Suppressor macrophage (primary cell): ENCODE results near the gene SYTL3.

Source experiments
- DNase-seq, 4 experiments: peaks; one replicate each; pipeline ENCODE4 v3.0.0-alpha.2; 2020 to 2022

The SYTL3 gene

GRCh38 chr6:158797331-158798310, 147.8 kb downstream of the SYTL3 start:
- DNase-seq: peak in 1 of 4 experiments; percentile 24

GRCh38 chr6:158798311-158798710, 148.5 kb downstream of the SYTL3 start:
- DNase-seq: no peak

GRCh38 chr6:158799051-158799792, 149.4 kb downstream of the SYTL3 start:
- no peak for DNase-seq

DNA sequence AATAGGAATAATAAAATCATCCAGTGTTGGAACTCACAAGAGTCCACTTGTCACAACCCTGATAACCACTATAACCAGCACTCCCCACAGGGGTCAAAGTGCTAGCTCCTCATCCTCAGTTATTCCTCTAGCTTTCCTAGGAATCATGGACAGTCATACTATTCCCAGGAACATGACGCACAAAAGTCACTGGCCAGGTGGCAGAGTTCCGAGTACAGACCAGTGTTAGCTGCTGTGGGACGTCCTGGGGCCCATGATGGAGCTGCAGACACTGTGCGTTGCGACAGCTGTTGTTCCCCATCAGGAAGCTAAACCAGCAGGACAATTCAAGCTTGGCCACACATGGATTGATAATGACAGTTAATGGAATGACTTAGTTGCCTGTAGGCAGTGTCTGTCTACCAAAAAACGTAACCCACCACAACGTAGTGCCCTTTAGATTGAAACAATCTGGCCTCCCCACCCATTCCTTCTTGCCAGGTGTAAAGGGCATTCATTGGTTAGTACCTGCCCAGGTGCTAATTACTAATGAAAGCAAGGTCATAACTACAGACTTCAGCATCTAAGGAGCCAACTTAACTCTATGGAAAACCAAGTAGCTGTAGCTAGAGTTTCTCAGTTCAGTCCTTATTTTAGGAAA, 151.9 kb downstream of the SYTL3 start:
- no peak for DNase-seq

GRCh38 chr6:158803733-158804143, 153.9 kb downstream of the SYTL3 start:
- peak in 3 of 4 experiments; percentile 26 to 44 (median 42) for DNase-seq

DNA sequence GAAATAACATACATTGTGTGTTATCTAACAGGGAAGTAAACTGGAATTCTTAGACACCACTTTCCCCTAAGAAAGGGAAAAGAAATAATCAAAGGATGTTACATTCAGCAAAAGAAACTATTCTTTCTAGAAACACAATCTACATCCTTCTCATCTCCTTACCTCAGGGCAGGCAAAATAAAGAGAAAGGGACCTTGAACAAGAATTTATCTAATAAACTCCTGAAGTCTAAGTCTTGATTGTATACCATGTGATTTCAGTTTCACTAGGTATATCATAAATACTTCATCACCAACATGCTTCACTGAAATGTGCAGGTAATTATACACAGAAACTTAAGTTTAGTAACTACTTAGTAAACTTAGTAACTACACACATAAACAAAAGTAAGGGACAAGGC, 154.4 kb downstream of the SYTL3 start:
- DNase-seq: no peak

GRCh38 chr6:158805698-158806377, 156.0 kb downstream of the SYTL3 start:
- DNase-seq: no peak

DNA sequence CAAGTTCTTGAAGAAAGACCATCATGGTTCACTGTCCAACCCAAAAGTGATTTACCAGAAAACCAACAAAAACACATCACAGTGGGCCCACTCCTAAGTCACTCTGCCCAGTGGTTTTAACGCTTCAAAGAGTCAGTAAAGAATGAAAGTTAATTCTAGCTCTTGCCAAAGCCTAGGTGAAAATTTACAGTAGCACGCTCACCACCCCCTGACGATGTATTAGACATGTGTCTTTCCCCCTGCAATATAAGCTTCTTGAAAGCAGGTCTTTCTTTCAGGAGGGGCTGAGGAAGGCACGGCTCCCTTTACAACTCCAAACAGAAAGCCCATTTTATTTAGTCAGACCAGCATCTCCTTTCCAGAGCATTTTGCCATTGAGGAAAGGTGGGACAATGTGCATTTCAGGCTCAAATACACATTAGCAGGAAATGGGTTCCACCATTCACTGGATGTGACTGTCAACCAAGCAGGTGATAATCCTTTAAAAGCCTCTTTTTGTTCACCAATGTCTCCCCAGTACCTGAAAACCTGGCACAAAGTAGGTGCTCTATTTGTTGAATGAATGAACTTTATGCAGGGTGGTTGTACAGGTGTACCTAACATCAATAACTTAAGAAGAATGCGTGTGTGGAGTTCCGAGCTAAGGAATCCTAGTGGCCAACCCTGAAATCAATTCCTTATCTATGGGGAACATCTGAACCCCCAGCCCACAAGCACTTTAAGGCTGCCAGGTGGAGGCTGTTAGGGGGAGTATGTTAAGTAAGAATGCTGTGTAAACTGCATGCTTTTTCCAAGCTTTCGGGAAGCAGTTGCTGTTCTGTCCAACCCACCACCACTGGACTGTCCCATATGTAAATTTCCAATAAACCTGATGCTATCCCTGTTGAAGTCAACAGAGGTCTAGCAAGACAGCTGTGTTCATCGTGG, 157.9 kb downstream of the SYTL3 start:
- no peak for DNase-seq

- no peak for DNase-seq
These were observed 158.6 kb downstream of the SYTL3 start for GRCh38 chr6:158808442-158808833.

DNA sequence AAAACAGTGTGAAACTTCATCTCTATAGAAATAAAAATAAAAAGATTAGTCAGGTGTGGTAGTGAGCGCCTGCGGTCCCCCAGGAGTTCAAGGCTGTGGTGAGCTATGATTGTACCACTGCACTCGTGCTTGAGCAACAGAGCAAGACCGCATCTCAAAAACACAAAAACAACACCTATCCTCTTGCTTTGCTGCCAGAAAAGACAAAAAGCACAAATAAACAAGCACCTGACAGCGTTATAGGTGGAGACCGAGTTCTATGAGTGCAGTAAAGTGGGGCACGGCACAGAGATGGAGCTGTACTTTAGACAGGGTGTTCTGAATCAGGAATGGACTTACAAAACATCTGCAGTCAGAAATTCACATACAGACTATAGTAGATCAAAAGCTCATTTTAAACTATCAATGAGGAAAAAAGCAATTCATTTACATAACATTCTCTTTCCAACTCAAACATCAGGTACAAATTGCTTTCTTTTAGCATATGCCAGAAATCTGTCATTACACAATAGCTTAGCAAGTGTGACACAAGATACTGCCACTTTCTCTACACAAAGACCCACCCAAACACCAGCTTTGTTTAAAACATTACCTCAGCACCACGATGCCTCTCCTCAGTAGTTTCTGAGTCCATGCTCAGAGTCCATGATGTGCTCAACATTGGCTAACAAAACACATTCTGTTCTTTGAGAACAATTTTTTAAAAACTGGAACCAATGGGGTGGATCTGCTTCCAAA, 159.3 kb downstream of the SYTL3 start:
- no peak for DNase-seq

DNA sequence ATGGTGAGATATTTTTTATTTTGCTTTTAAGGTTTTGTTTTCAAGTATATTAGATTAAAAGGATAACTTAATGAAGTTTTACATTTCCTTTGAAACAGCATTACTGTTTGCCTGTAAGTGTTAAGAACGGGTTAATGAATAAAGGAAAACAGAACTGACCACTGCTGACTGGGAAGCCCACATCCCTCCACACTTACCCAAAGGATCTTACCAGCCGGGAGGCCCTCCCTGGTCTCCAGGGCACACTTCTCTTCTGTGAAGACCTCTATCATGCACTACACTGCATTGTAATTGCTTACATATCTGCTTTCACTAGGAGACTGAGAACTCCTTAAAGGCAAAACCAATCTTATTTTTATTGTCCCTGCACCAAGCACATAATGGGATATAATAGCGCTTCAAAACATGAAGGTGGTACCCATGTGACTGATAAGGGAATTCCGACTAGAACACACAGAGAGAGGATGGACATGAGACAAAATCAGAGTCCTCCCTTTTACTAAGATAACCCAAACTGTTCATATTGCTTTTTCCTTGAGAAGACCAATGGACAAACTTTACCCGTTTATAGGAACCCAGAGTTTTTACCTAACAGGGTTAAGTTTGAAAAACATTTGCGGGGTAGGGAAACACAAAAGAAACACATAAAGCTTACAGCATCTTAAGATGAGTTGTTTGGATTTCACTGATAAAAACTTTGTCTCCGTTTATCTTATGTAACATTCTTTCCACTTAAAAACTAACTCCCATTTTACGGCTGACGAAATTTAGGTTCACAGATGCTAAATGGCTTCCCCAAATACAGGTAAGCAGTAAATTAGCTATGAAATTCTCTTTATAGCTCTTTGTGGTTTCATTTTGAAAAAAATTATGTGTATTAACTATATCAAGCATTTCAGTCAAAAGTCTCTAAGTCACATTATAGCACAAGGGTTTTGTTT, 160.6 kb downstream of the SYTL3 start:
- no peak for DNase-seq

DNA sequence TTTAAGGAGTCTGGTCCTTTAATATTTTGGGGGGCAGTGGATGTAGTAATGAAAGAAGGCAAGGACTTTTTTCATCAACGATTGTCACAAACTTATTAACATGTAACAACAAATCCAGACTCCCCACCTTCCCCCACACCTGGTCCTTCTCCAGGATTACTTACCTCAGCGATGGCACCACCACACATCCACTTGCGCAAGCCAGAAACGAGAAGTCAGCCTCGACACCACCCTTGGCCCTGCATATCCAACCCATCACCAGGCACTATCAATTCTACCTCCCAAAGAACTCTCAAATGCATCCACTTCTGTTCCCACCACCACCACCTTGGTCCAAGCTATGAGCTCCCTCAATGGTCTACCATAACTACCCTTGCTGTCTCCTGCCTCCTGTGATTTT, 162.8 kb downstream of the SYTL3 start:
- DNase-seq: no peak

DNA sequence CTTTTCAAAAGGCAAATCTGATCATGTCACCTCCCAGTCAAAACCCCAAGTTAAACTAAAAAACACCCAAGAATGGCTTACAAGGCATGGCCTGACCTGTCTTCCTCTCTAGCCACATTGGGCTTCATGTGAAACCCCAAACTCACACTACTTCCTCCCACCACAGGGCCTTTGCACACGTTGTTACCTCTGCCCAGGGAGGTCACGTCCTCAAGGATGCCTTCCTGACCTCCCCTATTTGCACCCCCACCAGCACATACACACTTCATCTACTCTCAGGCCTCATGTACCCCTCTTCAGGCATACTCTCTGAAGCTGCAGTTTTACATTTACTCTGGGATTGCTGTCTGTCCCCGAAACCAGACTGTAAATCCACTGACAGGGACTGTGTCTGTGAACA, 163.2 kb downstream of the SYTL3 start:
- DNase-seq: no peak
